K562 (cell line): ENCODE results near the gene PPP1R10. TPM values are rescaled to one million over a fixed set of nuclear protein-coding genes. Genes with fewer than 3 reads are reported as not detected.
A peak's percentile ranks its signal among the peaks of the same experiment; 100 is the strongest.

ENCODE experiments used
- CBFA2T3 ChIP-seq: fragments of 450-650 bp; IDR thresholded peaks from 2 replicates; pipeline ENCODE4 v1.6.1; 2017
- CCNT2 ChIP-seq: IDR thresholded peaks from 2 replicates; pipeline ENCODE4 v1.6.1; 2011; ENCODE audit warnings: borderline replicate concordance, low read depth, mild to moderate bottlenecking, moderate library complexity, mixed read lengths, low read length; ENCODE audit not compliant: insufficient read length; ENCODE audit errors: extremely low read depth
- DIDO1 ChIP-seq: fragments of 450-650 bp; IDR thresholded peaks from 2 replicates; pipeline ENCODE4 v1.6.1; 2016; ENCODE audit warnings: low read depth, missing biosample characterization, missing genetic modification characterization
- ELF4 ChIP-seq: fragments of 450-650 bp; formaldehyde crosslinking; IDR thresholded peaks from 2 replicates; pipeline ENCODE4 v1.4.0; 2022; ENCODE audit warnings: missing genetic modification characterization
- FOSL1 ChIP-seq: fragments of 200-800 bp; sonication (Bioruptor generic); conservative IDR thresholded peaks from 2 replicates; pipeline ENCODE4 v1.6.1; 2016; ENCODE audit warnings: missing genetic modification characterization, missing compliant biosample characterization
- HNRNPH1 ChIP-seq: fragments of 200-400 bp; formaldehyde crosslinking; optimal IDR thresholded peaks from 2 replicates; pipeline ENCODE3; 2017; ENCODE audit warnings: low read depth, mild to moderate bottlenecking, low read length, moderate library complexity
- PML ChIP-seq: IDR thresholded peaks from 2 replicates; pipeline ENCODE4 v1.6.1; 2012; ENCODE audit warnings: low read length, inconsistent platforms
- POLR2A ChIP-seq: fragments of 450-650 bp; conservative IDR thresholded peaks from 2 replicates; pipeline ENCODE4 v1.6.1; 2016
- RAD51 ChIP-seq: fragments of 450-650 bp; IDR thresholded peaks from 2 replicates; pipeline ENCODE4 v1.7.1; 2016; ENCODE audit warnings: low read depth, mild to moderate bottlenecking, borderline replicate concordance
- SMAD4 ChIP-seq: fragments of 250-450 bp; sonication (Bioruptor Pico); conservative IDR thresholded peaks from 2 replicates; pipeline ENCODE4 v1.8.0; 2021; ENCODE audit warnings: inconsistent platforms, mild to moderate bottlenecking, moderate library complexity
- SP1 ChIP-seq: sonication (generic); formaldehyde crosslinking; IDR thresholded peaks from 2 replicates; pipeline ENCODE4 v1.8.1; 2022; ENCODE audit warnings: mild to moderate bottlenecking, missing genetic modification reagents
- TAL1 ChIP-seq: fragments of 450-650 bp; IDR thresholded peaks from 2 replicates; pipeline ENCODE4 v1.6.1; 2016; ENCODE audit warnings: mild to moderate bottlenecking
- TCF7 ChIP-seq: sonication (generic); IDR thresholded peaks from 2 replicates; pipeline ENCODE4 v1.6.1; 2016; ENCODE audit warnings: antibody characterized with exemption, borderline replicate concordance
- XRCC4 ChIP-seq: IDR thresholded peaks from one replicate; pipeline ENCODE4 v1.6.1; 2011; ENCODE audit not compliant: insufficient read depth, insufficient read length; ENCODE audit errors: extremely low read depth
- ZFP1 ChIP-seq: fragments of 450-650 bp; formaldehyde crosslinking; IDR thresholded peaks from 2 replicates; pipeline ENCODE4 v1.4.0; 2020; ENCODE audit warnings: mild to moderate bottlenecking, mixed read lengths
- ZFP30 ChIP-seq: fragments of 250-450 bp; sonication (Bioruptor Pico); IDR thresholded peaks from 2 replicates; pipeline ENCODE4 v1.8.0; 2022; ENCODE audit warnings: moderate library complexity, mild to moderate bottlenecking, inconsistent platforms, borderline replicate concordance
- ZNF436 ChIP-seq: fragments of 250-450, 450-650 bp; sonication (Bioruptor Pico); formaldehyde crosslinking; IDR thresholded peaks from 2 replicates; pipeline ENCODE4 v1.7.0; 2020; ENCODE audit warnings: mild to moderate bottlenecking
- polyA plus RNA-seq, 8 experiments: library from polyadenylated mRNA; depleted of rRNA in 4 of 8; stranded (reverse) in 5 of 8; unstranded in 3 of 8; fragments of >200 nt; fragmentation: Nextera tagmentation in 2 of 8; fragmentation: Illumina TruSeq in 1 of 8; extraction: Ambion mirVana in 2 of 8; extraction: Trizol in 1 of 8; gene quantifications; 2 replicates each; pipeline versions ENCODE4 v1.2.1 to v1.2.3, GENCODE V29; 2011 to 2014; ENCODE audit warnings: inconsistent platforms in 1 of 8, missing spikeins in 1 of 8
- total RNA-seq, 7 experiments: library from RNA; depleted of rRNA in 6 of 7; stranded (reverse); fragments of >200 nt in 6 of 7; fragmentation: Illumina TruSeq in 2 of 7; extraction: Trizol in 2 of 7; gene quantifications; 2 replicates each; pipeline versions ENCODE4 v1.2.1 to v1.2.3, GENCODE V29; 2011 to 2021; ENCODE audit warnings: low replicate concordance in 1 of 7
- TF ChIP-seq, protein P1 (sequence below): sonication (generic); formaldehyde crosslinking; IDR thresholded peaks from 2 replicates; pipeline ENCODE4 v1.8.0; 2023; ENCODE audit warnings: mild to moderate bottlenecking, missing genetic modification reagents
- TF ChIP-seq, protein P2 (sequence below): fragments of 450-650 bp; formaldehyde crosslinking; conservative IDR thresholded peaks from 2 replicates; pipeline ENCODE4 v1.4.0; 2022; ENCODE audit warnings: mild to moderate bottlenecking, missing genetic modification characterization
- TF ChIP-seq, protein P3 (sequence below): fragments of 250-450 bp; sonication (Bioruptor Pico); IDR thresholded peaks from 2 replicates; pipeline ENCODE4 v1.4.0; 2020; ENCODE audit warnings: borderline replicate concordance
- TF ChIP-seq, protein P4 (sequence below), 2 experiments: fragments of 450-650 bp in 1 of 2; sonication (generic) in 1 of 2; formaldehyde crosslinking in 1 of 2; IDR thresholded peaks in 1 of 2; conservative IDR thresholded peaks in 1 of 2; 2 replicates each; pipeline versions ENCODE4 v1.6.1 to v1.8.1; 2016 to 2023; ENCODE audit warnings: mild to moderate bottlenecking in 2 of 2, moderate library complexity in 2 of 2, inconsistent platforms in 1 of 2, missing genetic modification reagents in 1 of 2
- TF ChIP-seq, protein P5 (sequence below): fragments of 450-650 bp; formaldehyde crosslinking; IDR thresholded peaks from 2 replicates; pipeline ENCODE4 v1.4.0; 2020; ENCODE audit warnings: mild to moderate bottlenecking, moderate library complexity

PPP1R10 gene
- total and polyA plus RNA-seq, 9 of the 15 experiments (the other 6 are each of a cell fraction or from before 2014, with no cell fraction given): 14.1 to 65.5 (median 32.6) TPM

DNA sequence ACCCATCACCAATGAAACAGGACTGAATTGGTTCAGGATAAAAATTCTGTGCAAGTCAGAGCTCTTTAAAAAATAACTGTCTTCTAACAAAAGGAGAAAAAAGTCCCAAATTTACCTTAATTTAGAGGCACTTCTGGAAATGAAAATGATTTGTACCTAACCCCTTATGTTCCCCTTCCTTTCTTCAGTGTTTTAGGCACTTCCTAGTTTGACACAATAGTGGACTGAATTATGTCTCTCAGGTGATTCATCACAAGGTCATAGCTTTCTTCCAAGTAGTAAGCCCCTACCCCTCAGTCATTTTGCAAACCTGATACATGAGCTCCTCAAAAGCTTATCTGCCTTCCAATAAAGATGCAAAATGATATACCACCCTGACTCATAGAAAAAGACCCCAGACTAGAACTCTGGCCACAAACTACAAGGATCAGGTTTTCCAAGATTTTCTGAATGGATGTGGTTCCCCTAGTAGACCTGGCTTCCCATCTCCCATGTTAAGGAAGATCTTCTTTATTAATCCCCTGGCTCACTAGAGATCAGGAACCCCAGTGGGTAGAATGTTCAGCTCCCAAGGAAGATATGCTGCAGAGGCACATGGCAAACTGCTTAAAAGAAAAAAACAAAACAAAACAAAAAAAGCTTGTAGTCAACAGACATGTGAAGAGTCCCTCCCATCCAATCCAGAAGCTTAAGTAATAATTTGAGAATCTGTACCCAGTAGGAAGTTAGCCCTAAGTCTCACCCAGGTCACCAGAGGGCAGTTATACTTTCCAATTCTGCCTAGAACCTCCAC lies 3.6 kb downstream of the PPP1R10 start (continued):
- TF ChIP-seq RAD51: no peak
- TF ChIP-seq CBFA2T3: no peak
- no peak for TF ChIP-seq ELF4 (CRISPR knock-in tag)
- TF ChIP-seq XRCC4: no peak
- TF ChIP-seq PML: 0 out of 2 replicates have a peak, but pooled peaks have one; percentile 22
- no peak for TF ChIP-seq ZFP30 (CRISPR knock-in tag)
- no peak for TF ChIP-seq SP1 (CRISPR knock-in tag)
- TF ChIP-seq, protein P1, sequence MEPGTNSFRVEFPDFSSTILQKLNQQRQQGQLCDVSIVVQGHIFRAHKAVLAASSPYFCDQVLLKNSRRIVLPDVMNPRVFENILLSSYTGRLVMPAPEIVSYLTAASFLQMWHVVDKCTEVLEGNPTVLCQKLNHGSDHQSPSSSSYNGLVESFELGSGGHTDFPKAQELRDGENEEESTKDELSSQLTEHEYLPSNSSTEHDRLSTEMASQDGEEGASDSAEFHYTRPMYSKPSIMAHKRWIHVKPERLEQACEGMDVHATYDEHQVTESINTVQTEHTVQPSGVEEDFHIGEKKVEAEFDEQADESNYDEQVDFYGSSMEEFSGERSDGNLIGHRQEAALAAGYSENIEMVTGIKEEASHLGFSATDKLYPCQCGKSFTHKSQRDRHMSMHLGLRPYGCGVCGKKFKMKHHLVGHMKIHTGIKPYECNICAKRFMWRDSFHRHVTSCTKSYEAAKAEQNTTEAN (CRISPR knock-in tag): no peak
- TF ChIP-seq CCNT2: peak; percentile 7
- peak; percentile 75 for TF ChIP-seq FOSL1 (tag)
- TF ChIP-seq ZFP1 (CRISPR knock-in tag): no peak
- TF ChIP-seq HNRNPH1: no peak
- no peak for TF ChIP-seq TAL1
- peak; percentile 64 for TF ChIP-seq POLR2A
- TF ChIP-seq, protein P2, sequence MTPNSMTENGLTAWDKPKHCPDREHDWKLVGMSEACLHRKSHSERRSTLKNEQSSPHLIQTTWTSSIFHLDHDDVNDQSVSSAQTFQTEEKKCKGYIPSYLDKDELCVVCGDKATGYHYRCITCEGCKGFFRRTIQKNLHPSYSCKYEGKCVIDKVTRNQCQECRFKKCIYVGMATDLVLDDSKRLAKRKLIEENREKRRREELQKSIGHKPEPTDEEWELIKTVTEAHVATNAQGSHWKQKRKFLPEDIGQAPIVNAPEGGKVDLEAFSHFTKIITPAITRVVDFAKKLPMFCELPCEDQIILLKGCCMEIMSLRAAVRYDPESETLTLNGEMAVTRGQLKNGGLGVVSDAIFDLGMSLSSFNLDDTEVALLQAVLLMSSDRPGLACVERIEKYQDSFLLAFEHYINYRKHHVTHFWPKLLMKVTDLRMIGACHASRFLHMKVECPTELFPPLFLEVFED: peak; percentile 71; the same call in 1 of the 2 replicates
- TF ChIP-seq, protein P3, sequence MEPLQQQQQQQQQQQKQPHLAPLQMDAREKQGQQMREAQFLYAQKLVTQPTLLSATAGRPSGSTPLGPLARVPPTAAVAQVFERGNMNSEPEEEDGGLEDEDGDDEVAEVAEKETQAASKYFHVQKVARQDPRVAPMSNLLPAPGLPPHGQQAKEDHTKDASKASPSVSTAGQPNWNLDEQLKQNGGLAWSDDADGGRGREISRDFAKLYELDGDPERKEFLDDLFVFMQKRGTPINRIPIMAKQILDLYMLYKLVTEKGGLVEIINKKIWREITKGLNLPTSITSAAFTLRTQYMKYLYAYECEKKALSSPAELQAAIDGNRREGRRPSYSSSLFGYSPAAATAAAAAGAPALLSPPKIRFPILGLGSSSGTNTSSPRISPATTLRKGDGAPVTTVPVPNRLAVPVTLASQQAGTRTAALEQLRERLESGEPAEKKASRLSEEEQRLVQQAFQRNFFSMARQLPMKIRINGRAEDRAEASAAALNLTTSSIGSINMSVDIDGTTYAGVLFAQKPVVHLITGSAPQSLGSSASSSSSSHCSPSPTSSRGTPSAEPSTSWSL (CRISPR knock-in tag): no peak
- TF ChIP-seq, protein P4, sequence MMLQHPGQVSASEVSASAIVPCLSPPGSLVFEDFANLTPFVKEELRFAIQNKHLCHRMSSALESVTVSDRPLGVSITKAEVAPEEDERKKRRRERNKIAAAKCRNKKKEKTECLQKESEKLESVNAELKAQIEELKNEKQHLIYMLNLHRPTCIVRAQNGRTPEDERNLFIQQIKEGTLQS (IDR thresholded peaks at IDR 0.05): 0 out of 2 replicates have a peak, but pooled peaks have one; percentile 11
- TF ChIP-seq, protein P4 (CRISPR knock-in tag; conservative IDR thresholded peaks at IDR 0.05): no peak
- TF ChIP-seq DIDO1: no peak
- TF ChIP-seq, protein P5, sequence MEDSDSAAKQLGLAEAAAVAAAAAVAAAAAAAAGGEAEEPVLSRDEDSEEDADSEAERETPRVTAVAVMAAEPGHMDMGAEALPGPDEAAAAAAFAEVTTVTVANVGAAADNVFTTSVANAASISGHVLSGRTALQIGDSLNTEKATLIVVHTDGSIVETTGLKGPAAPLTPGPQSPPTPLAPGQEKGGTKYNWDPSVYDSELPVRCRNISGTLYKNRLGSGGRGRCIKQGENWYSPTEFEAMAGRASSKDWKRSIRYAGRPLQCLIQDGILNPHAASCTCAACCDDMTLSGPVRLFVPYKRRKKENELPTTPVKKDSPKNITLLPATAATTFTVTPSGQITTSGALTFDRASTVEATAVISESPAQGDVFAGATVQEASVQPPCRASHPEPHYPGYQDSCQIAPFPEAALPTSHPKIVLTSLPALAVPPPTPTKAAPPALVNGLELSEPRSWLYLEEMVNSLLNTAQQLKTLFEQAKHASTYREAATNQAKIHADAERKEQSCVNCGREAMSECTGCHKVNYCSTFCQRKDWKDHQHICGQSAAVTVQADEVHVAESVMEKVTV (CRISPR knock-in tag): peak; percentile 1; the same call in 1 of the 2 replicates
- TF ChIP-seq TCF7: no peak
- TF ChIP-seq ZNF436 (CRISPR knock-in tag): no peak
- TF ChIP-seq SMAD4: no peak
